Parathyroid adenoma (tissue), 2 donors: ENCODE data around the gene FST.

Experiments
- H2AFZ ChIP-seq: fragments of 300-600 bp; sonication (generic); one replicate; pipeline ENCODE4 v1.7.0; 2017; ENCODE audit warnings: antibody characterized with exemption, mild to moderate bottlenecking
- H3K27ac ChIP-seq: fragments of 300-600 bp; sonication (generic); one replicate; pipeline ENCODE4 v1.7.0; 2017
- H3K27me3 ChIP-seq: fragments of 300-600 bp; sonication (generic); one replicate; pipeline ENCODE4 v1.7.0; 2017; ENCODE audit warnings: low read length; ENCODE audit not compliant: control insufficient read depth, insufficient read depth
- H3K36me3 ChIP-seq: fragments of 300-600 bp; sonication (generic); one replicate; pipeline ENCODE4 v1.7.0; 2017; ENCODE audit warnings: low read length; ENCODE audit not compliant: control insufficient read depth, insufficient read depth
- H3K4me1 ChIP-seq: fragments of 300-600 bp; sonication (generic); one replicate; pipeline ENCODE4 v1.7.0; 2017; ENCODE audit warnings: control low read depth
- H3K4me2 ChIP-seq: fragments of 300-600 bp; sonication (generic); one replicate; pipeline ENCODE4 v1.7.0; 2017; ENCODE audit warnings: low read length
- H3K4me3 ChIP-seq: fragments of 300-600 bp; sonication (generic); one replicate; pipeline ENCODE4 v1.7.0; 2017; ENCODE audit warnings: low read depth, low read length
- H3K79me2 ChIP-seq: fragments of 300-600 bp; sonication (generic); one replicate; pipeline ENCODE4 v1.7.0; 2017; ENCODE audit warnings: control low read depth
- H3K9ac ChIP-seq: fragments of 300-600 bp; sonication (generic); one replicate; pipeline ENCODE4 v1.7.0; 2017; ENCODE audit warnings: mild to moderate bottlenecking
- H3K9me3 ChIP-seq: fragments of 300-600 bp; sonication (generic); one replicate; pipeline ENCODE4 v1.7.0; 2017; ENCODE audit warnings: low read length; ENCODE audit not compliant: control insufficient read depth
- CTCF ChIP-seq: fragments of 300-600 bp; sonication (generic); IDR thresholded peaks from one replicate; pipeline ENCODE4 v1.7.0; 2017; ENCODE audit warnings: antibody characterized with exemption, mild to moderate bottlenecking
- donor health status: primary hyperparathyroidism.

Gene FST

GRCh38 chr5:53481159-53481886, 894 bp downstream of the FST start:
- no peaks in the 10 kb centered on the region for H3K36me3 ChIP-seq
- no peaks in the 10 kb centered on the region for H3K9me3 ChIP-seq
- no peak overlapping the region for H3K27ac ChIP-seq
- no peaks in the 10 kb centered on the region for H3K4me1 ChIP-seq
- H3K9ac ChIP-seq = no peak overlapping the region
- no peaks in the 10 kb centered on the region for H3K79me2 ChIP-seq
- H3K4me3 ChIP-seq = peak overlapping the region; percentile 71
- no peaks in the 10 kb centered on the region for H3K27me3 ChIP-seq
- no peak for TF ChIP-seq CTCF
- H2AFZ ChIP-seq = peak overlapping the region; percentile 63
- H3K4me2 ChIP-seq = peak overlapping the region; percentile 67

GRCh38 chr5:53481887-53482716, 1.7 kb downstream of the FST start:
- Histone ChIP-seq H2AFZ (peak overlapping the region; percentile 63), H3K4me3 (peak overlapping the region; percentile 71), H3K9me3 (no peaks in the 10 kb centered on the region), H3K4me2 (peak overlapping the region; percentile 64), H3K9ac (no peak overlapping the region), H3K27me3 (no peaks in the 10 kb centered on the region), H3K79me2 (no peaks in the 10 kb centered on the region), H3K36me3 (no peaks in the 10 kb centered on the region), H3K4me1 (no peaks in the 10 kb centered on the region), H3K27ac (no peak overlapping the region)
- no peak for TF ChIP-seq CTCF

GRCh38 chr5:53482717-53483638, 2.5 kb downstream of the FST start:
- Histone ChIP-seq H2AFZ (peak overlapping the region; percentile 63), H3K9ac (no peak overlapping the region), H3K79me2 (no peaks in the 10 kb centered on the region), H3K27me3 (no peaks in the 10 kb centered on the region), H3K4me1 (no peaks in the 10 kb centered on the region), H3K9me3 (no peaks in the 10 kb centered on the region), H3K4me2 (peak overlapping the region; percentile 64), H3K4me3 (peak overlapping the region; percentile 71), H3K27ac (no peak overlapping the region), H3K36me3 (no peaks in the 10 kb centered on the region)
- TF ChIP-seq CTCF = no peak

- Histone ChIP-seq H3K79me2 (no peaks in the 10 kb centered on the region), H3K27me3 (no peaks in the 10 kb centered on the region), H3K4me1 (no peaks in the 10 kb centered on the region), H3K4me2 (no peak overlapping the region), H3K36me3 (no peaks in the 10 kb centered on the region), H3K9ac (no peak overlapping the region), H3K4me3 (no peak overlapping the region), H3K27ac (no peak overlapping the region), H3K9me3 (no peaks in the 10 kb centered on the region), H2AFZ (no peak overlapping the region)
- no peak for TF ChIP-seq CTCF
Observed at GRCh38 chr5:53487436-53487835, 7.0 kb downstream of the FST start.
